Fibroblast of mammary gland (primary cell): ENCODE measurements around the gene SLC22A14.

Source experiments
- DNase-seq: peaks from one replicate; pipeline ENCODE4 v3.0.0-alpha.2; 2010; ENCODE audit warnings: low read depth
- H3K4me3 ChIP-seq: 2 replicates; pipeline ENCODE4 v1.5.1; 2011; ENCODE audit warnings: low read depth, mild to moderate bottlenecking, low read length, moderate library complexity; ENCODE audit not compliant: control insufficient read depth
- CTCF ChIP-seq: conservative IDR thresholded peaks from 2 replicates; pipeline ENCODE4 v1.5.1; 2011; ENCODE audit warnings: low read depth, low read length, inconsistent platforms; ENCODE audit not compliant: control insufficient read depth, insufficient read depth

Gene SLC22A14

GRCh38 chr3:38260474-38260873 lies 21.6 kb upstream of the SLC22A14 start:
- H3K4me3 ChIP-seq, result no peak overlapping the region
- no peak for DNase-seq
- TF ChIP-seq CTCF, result no peak

GRCh38 chr3:38264353-38264771 lies 17.7 kb upstream of the SLC22A14 start:
- DNase-seq, result no peak
- no peak for TF ChIP-seq CTCF
- H3K4me3 ChIP-seq, result no peak overlapping the region

GRCh38 chr3:38264779-38265178 lies 17.3 kb upstream of the SLC22A14 start:
- no peak for TF ChIP-seq CTCF
- H3K4me3 ChIP-seq, result no peak overlapping the region
- no peak for DNase-seq

- no peak for DNase-seq
- no peak for TF ChIP-seq CTCF
- H3K4me3 ChIP-seq, result no peak within 1 kb of the TSS
Measured at GRCh38 chr3:38265604-38266307, 16.3 kb upstream of the SLC22A14 start, which contains the start of gene SLC22A13. Gene SLC22A13, plus strand, starts transcription at chr3:38265812. Its CDS starts 49 bp downstream, at chr3:38265861.

- no peak overlapping the region for H3K4me3 ChIP-seq
- no peak for DNase-seq
- no peak for TF ChIP-seq CTCF
Measured at GRCh38 chr3:38266810-38267209, 15.3 kb upstream of the SLC22A14 start.

- TF ChIP-seq CTCF, result no peak
- no peak overlapping the region for H3K4me3 ChIP-seq
- DNase-seq, result no peak
Measured at GRCh38 chr3:38267662-38268061, 14.4 kb upstream of the SLC22A14 start.
